HEK293 (cell line): ENCODE data around the gene EVX1.

Experiments
- ZNF10 ChIP-seq: fragments of 450-650 bp; formaldehyde crosslinking; IDR thresholded peaks from 2 replicates; pipeline ENCODE4 v1.5.1; 2017; ENCODE audit warnings: missing biosample characterization, missing genetic modification characterization
- ZNF133 ChIP-seq: fragments of 450-650 bp; formaldehyde crosslinking; IDR thresholded peaks from 2 replicates; pipeline ENCODE4 v1.5.1; 2016; ENCODE audit warnings: missing biosample characterization, missing genetic modification characterization
- ZNF544 ChIP-seq: fragments of 450-650 bp; formaldehyde crosslinking; IDR thresholded peaks from 2 replicates; pipeline ENCODE4 v1.5.0; 2017; ENCODE audit warnings: missing biosample characterization, missing genetic modification characterization
- TF ChIP-seq, protein P1 (sequence below): fragments of 450-650 bp; formaldehyde crosslinking; IDR thresholded peaks from 2 replicates; pipeline ENCODE4 v1.5.1; 2016; ENCODE audit warnings: missing biosample characterization, missing genetic modification characterization

DNA sequence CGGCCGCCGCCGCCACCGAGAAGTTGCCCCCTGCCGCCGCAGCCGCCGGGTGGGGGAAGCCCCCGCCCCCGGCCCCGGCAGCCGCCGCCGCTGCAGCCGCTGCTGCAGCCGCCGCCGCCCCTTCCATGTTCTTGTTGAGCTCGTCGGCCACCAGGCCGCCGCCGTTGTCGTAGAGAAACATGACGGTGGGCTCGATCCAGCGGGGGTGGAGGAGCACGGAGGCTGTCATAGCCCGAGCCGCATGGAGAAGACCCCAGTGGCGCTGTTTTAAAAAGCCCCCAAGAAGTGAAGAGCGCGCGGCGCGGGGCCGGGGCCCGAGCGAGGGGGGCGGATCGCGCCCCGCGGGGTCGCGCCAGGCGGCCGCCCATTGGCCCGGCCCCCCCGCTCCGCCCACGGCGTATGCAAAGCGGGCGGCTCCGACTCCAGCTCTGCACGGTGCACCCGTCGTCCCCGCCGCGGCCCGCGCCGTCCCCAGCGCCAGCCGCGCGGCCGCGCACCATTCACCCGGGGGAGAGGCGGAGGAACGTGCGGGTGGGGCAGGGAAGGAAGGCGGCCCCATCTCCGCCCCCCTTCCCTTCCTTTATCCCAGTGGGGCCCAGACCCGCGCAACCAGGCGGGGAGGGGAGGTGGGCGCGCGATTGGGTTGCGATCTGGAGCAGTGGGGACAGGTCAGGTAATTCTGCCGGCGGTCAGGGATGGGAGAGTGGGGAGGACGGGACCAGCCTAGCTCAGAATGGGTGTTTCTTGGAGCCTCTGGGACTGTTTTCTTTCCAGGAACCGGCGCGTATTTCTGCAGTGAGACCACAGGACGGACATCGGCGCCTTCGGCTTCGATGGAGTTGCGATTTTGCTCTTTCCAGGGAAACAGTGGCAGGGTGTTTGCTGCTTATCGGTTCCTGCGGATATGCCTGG, 42.5 kb upstream of the EVX1 start, which contains the start of gene HOXA13:
- TF ChIP-seq ZNF544 (tag by site-specific recombination) (no peak), ZNF10 (no peak), ZNF133 (tag by site-specific recombination) (no peak)
- TF ChIP-seq, protein P1, sequence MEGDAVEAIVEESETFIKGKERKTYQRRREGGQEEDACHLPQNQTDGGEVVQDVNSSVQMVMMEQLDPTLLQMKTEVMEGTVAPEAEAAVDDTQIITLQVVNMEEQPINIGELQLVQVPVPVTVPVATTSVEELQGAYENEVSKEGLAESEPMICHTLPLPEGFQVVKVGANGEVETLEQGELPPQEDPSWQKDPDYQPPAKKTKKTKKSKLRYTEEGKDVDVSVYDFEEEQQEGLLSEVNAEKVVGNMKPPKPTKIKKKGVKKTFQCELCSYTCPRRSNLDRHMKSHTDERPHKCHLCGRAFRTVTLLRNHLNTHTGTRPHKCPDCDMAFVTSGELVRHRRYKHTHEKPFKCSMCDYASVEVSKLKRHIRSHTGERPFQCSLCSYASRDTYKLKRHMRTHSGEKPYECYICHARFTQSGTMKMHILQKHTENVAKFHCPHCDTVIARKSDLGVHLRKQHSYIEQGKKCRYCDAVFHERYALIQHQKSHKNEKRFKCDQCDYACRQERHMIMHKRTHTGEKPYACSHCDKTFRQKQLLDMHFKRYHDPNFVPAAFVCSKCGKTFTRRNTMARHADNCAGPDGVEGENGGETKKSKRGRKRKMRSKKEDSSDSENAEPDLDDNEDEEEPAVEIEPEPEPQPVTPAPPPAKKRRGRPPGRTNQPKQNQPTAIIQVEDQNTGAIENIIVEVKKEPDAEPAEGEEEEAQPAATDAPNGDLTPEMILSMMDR, result no peak
